A549 treated with AZD2906 at 1 μM for 4 hours (cell line): ENCODE measurements around the gene DOP1B. TPM values are rescaled to one million over a fixed set of nuclear protein-coding genes. Genes with fewer than 3 reads are reported as not detected.

ENCODE experiments used
- total RNA-seq: library from RNA; stranded (reverse); fragments of 200-300 nt; extraction: Qiagen RNA extraction; gene quantifications from 5 replicates; pipeline ENCODE4 v1.2.3, GENCODE V29; 2022

DOP1B gene
- total RNA-seq = 3.4 to 4.3 TPM (median 3.5 TPM) in 5 replicates

GRCh38 chr21:36156815-36157670 is at the start of gene DOP1B:
DOP1B (plus strand) TSS chr21:36156824; CDS start chr21:36164734, 7,910 bp downstream.

DNA sequence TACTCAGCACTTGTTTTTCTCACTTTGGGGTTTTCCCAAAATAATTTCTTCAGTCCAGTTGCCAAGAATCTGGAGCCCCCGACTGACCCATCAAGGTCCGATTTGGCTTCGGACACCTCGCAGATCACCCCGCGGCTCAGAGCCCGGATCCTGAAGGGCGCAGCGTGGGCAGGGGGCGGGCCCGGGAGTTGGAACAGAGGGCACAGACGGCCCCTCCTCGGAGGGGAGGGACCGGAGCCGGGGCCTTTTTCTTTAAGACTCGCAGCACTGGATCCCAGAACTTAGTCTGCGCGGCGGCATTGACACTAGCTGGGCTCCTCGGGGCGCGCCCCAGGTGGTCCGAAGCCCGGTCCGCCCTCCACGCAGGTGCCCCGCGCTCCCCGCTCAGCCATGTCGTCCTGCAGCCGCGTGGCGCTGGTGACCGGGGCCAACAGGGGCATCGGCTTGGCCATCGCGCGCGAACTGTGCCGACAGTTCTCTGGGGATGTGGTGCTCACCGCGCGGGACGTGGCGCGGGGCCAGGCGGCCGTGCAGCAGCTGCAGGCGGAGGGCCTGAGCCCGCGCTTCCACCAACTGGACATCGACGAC is 21.7 kb upstream of the DOP1B start, which contains the start of gene CBR3:
Gene CBR3, plus strand, starts transcription at position 277 of the 588 bp plus-strand sequence. Its CDS starts 114 bp downstream, at position 391.

Other genes with a start within 250 kb of the DOP1B start
- 8.8 to 10.5 TPM (median 9.7 TPM) in 5 replicates for gene SETD4, start 96.3 kb upstream of the DOP1B start, total RNA-seq
- 144 to 169 TPM (median 164 TPM) in 5 replicates for gene CBR1, start 86.8 kb upstream of the DOP1B start, total RNA-seq
- gene CBR3, start 21.7 kb upstream of the DOP1B start, total RNA-seq = 9.9 to 11.6 TPM (median 11.3 TPM) in 5 replicates
- gene MORC3, start 163.4 kb downstream of the DOP1B start, total RNA-seq = 4.9 to 8.8 TPM (median 6.2 TPM) in 5 replicates
- gene CHAF1B, start 228.6 kb downstream of the DOP1B start, total RNA-seq = 11.1 to 12.8 TPM (median 11.3 TPM) in 5 replicates